ENCODE results near the gene PRKRA. TPM values are rescaled to one million over a fixed set of nuclear protein-coding genes. Genes with fewer than 3 reads are reported as not detected.
A peak's percentile ranks its signal among the peaks of the same experiment; 100 is the strongest.

The PRKRA gene
- polyA plus RNA-seq, 1 donor from 2014 or later, result 91.8 TPM

DNA sequence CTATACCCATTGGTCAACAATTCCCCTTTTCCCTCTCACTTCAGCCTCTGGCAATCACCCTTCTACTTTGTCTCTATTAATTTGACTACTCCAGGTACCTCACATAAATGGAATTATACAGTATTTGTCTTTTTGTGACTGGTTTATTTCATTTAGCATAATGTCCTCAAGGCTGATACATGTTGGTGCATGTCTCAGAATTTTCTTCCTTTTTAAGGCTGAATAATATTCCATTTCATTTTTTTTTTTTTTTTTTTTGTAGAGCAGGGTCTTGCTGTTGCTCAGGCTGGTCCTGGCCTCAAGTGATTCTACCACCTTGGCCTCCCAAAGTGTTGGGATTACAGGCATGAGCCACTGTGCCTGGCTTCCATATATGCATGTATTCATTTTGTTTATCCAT, 25.5 kb upstream of the PRKRA start:
- H2AFZ ChIP-seq (ENCODE audit: low read depth, low read length), result no peak overlapping the region
- no peak for TF ChIP-seq TAF1 (IDR thresholded peaks at IDR 0.05; ENCODE audit: low read depth)
- no peak for TF ChIP-seq EP300 (conservative IDR thresholded peaks at IDR 0.05; ENCODE audit: poor library complexity, severe bottlenecking)
- TF ChIP-seq, protein P1, sequence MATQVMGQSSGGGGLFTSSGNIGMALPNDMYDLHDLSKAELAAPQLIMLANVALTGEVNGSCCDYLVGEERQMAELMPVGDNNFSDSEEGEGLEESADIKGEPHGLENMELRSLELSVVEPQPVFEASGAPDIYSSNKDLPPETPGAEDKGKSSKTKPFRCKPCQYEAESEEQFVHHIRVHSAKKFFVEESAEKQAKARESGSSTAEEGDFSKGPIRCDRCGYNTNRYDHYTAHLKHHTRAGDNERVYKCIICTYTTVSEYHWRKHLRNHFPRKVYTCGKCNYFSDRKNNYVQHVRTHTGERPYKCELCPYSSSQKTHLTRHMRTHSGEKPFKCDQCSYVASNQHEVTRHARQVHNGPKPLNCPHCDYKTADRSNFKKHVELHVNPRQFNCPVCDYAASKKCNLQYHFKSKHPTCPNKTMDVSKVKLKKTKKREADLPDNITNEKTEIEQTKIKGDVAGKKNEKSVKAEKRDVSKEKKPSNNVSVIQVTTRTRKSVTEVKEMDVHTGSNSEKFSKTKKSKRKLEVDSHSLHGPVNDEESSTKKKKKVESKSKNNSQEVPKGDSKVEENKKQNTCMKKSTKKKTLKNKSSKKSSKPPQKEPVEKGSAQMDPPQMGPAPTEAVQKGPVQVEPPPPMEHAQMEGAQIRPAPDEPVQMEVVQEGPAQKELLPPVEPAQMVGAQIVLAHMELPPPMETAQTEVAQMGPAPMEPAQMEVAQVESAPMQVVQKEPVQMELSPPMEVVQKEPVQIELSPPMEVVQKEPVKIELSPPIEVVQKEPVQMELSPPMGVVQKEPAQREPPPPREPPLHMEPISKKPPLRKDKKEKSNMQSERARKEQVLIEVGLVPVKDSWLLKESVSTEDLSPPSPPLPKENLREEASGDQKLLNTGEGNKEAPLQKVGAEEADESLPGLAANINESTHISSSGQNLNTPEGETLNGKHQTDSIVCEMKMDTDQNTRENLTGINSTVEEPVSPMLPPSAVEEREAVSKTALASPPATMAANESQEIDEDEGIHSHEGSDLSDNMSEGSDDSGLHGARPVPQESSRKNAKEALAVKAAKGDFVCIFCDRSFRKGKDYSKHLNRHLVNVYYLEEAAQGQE (IDR thresholded peaks at IDR 0.05; ENCODE audit: borderline replicate concordance), result no peak
- TF ChIP-seq MXI1 (conservative IDR thresholded peaks at IDR 0.05; ENCODE audit: poor library complexity, severe bottlenecking), result no peak
- TF ChIP-seq POLR2AphosphoS5 (IDR thresholded peaks at IDR 0.05), result no peak
- no peak for TF ChIP-seq SMC3 (conservative IDR thresholded peaks at IDR 0.05; ENCODE audit: poor library complexity)
- TF ChIP-seq, protein P2, sequence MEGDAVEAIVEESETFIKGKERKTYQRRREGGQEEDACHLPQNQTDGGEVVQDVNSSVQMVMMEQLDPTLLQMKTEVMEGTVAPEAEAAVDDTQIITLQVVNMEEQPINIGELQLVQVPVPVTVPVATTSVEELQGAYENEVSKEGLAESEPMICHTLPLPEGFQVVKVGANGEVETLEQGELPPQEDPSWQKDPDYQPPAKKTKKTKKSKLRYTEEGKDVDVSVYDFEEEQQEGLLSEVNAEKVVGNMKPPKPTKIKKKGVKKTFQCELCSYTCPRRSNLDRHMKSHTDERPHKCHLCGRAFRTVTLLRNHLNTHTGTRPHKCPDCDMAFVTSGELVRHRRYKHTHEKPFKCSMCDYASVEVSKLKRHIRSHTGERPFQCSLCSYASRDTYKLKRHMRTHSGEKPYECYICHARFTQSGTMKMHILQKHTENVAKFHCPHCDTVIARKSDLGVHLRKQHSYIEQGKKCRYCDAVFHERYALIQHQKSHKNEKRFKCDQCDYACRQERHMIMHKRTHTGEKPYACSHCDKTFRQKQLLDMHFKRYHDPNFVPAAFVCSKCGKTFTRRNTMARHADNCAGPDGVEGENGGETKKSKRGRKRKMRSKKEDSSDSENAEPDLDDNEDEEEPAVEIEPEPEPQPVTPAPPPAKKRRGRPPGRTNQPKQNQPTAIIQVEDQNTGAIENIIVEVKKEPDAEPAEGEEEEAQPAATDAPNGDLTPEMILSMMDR (IDR thresholded peaks at IDR 0.05; ENCODE audit: poor library complexity, severe bottlenecking), result no peak
- no peak for TF ChIP-seq EZH2 (IDR thresholded peaks at IDR 0.05; ENCODE audit: borderline replicate concordance, insufficient read depth, low read length, poor library complexity, severe bottlenecking)
- TF ChIP-seq RAD21 (conservative IDR thresholded peaks at IDR 0.05), result no peak
- H3K4me3 ChIP-seq (ENCODE audit: low read length), result peak overlapping the region; percentile 82

DNA sequence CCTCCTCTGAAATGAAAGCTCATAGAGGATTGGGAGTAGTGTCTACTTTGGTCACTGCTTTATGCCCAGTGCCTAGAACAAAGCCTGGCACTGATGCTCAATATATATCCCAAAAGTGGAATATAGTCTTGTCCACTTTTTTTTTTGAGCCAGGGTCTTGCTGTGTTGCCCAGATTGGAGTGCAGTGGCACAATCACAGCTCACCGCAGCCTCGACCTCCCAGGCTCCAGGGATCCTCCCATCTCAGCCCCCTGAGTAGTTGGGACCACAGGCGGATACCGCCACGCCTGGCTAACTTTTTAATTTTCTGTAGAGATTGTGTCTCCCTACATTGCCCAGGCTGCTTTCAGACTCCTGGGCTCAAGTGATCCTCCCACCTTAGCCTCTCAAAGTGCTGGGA, 23.6 kb upstream of the PRKRA start:
- Histone ChIP-seq H3K27me3 (ENCODE audit: insufficient read depth, low read depth, low read length) (no peaks in the 10 kb centered on the region), H3K79me2 (replicated peaks; ENCODE audit: insufficient read depth, low read length) (peaks cover 37% of the 10 kb centered on the region), H3K9ac (ENCODE audit: low read length) (no peak overlapping the region), H3K36me3 (ENCODE audit: insufficient read depth, low read length) (no peaks in the 10 kb centered on the region), H3K9me3 (ENCODE audit: low read length) (no peaks in the 10 kb centered on the region), H3K9me2 (ENCODE audit: insufficient read depth, low read length) (no peaks in the 10 kb centered on the region), H3F3A (ENCODE audit: insufficient read depth, low read length, poor library complexity, severe bottlenecking) (peaks cover 3% of the 10 kb centered on the region), H3K4me2 (ENCODE audit: low read length) (no peak overlapping the region), H2AFZ (ENCODE audit: low read depth, low read length) (no peak overlapping the region), H4K20me1 (ENCODE audit: insufficient read depth) (no peaks in the 10 kb centered on the region), H3K4me3 (ENCODE audit: low read length) (peak overlapping the region; percentile 28), H3K27ac (ENCODE audit: low read length) (no peak overlapping the region)
- TF ChIP-seq, protein P1 (IDR thresholded peaks at IDR 0.05; ENCODE audit: borderline replicate concordance), result no peak
- TF ChIP-seq EZH2 (IDR thresholded peaks at IDR 0.05; ENCODE audit: borderline replicate concordance, insufficient read depth, low read length, poor library complexity, severe bottlenecking) (no peak), TAF1 (IDR thresholded peaks at IDR 0.05; ENCODE audit: low read depth) (no peak), MXI1 (conservative IDR thresholded peaks at IDR 0.05; ENCODE audit: poor library complexity, severe bottlenecking) (no peak), SMC3 (conservative IDR thresholded peaks at IDR 0.05; ENCODE audit: poor library complexity) (no peak), EP300 (conservative IDR thresholded peaks at IDR 0.05; ENCODE audit: poor library complexity, severe bottlenecking) (no peak), RAD21 (conservative IDR thresholded peaks at IDR 0.05) (no peak), POLR2AphosphoS5 (IDR thresholded peaks at IDR 0.05) (no peak)
- TF ChIP-seq, protein P2 (IDR thresholded peaks at IDR 0.05; ENCODE audit: poor library complexity, severe bottlenecking), result no peak

More for the DNA sequence above, 25.5 kb upstream of the PRKRA start:
- Histone ChIP-seq H3K79me2 (replicated peaks; ENCODE audit: insufficient read depth, low read length) (peaks cover 40% of the 10 kb centered on the region), H3K27ac (ENCODE audit: low read length) (no peak overlapping the region), H3K36me3 (ENCODE audit: insufficient read depth, low read length) (no peaks in the 10 kb centered on the region), H3K9ac (ENCODE audit: low read length) (no peak overlapping the region), H3K4me2 (ENCODE audit: low read length) (no peak overlapping the region), H3K27me3 (ENCODE audit: insufficient read depth, low read depth, low read length) (no peaks in the 10 kb centered on the region), H3K9me2 (ENCODE audit: insufficient read depth, low read length) (no peaks in the 10 kb centered on the region), H3K9me3 (ENCODE audit: low read length) (no peaks in the 10 kb centered on the region), H4K20me1 (ENCODE audit: insufficient read depth) (no peaks in the 10 kb centered on the region), H3F3A (ENCODE audit: insufficient read depth, low read length, poor library complexity, severe bottlenecking) (peaks cover 3% of the 10 kb centered on the region)
